Measurements from ENCODE around the gene FGF21.

GRCh38 chr19:48749571-48750198 is 5.6 kb upstream of the FGF21 start:
- no peak for TF ChIP-seq CTCF (IDR thresholded peaks at IDR 0.05)
- TF ChIP-seq POLR2A (IDR thresholded peaks at IDR 0.05): no peak
- TF ChIP-seq EP300 (IDR thresholded peaks at IDR 0.05): no peak
